ENCODE measurements around the gene SCYL3.
"Not testable (repeated sequence)": the region's sequence is repeated elsewhere in the genome, so short reads cannot be mapped to it uniquely, and the experiment has no call there.

The SCYL3 gene

DNA sequence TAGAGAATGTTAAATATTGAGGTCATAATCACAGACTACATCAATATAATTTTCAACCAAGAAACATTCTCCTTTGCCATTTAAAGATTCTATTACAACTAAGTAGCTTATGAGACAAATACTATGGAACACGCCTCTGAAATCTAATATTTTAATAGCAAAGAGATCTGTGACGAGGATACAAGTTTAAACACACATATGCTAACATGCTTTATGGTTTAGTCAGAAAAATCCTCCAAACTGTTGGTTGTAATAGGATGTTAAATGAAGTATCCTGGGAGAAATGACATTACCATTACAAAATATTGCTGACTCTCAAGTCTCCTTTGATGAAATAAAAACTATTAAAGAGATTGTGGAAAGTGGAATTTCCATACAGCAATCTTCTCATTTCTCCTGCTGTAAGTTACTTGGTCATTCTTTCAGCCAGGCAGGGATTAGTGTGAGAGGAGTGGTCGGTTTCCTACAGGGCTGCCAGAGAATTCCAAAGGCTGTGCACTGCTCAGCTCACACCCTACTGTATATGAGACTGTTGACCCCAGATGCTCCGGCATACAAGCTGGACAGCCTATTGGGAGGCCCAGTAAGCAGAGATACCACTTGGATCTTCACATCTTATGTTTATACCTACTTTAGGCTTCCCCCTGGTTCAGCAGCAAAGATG, 26.6 kb downstream of the SCYL3 start:
- DNase-seq: no peak

DNA sequence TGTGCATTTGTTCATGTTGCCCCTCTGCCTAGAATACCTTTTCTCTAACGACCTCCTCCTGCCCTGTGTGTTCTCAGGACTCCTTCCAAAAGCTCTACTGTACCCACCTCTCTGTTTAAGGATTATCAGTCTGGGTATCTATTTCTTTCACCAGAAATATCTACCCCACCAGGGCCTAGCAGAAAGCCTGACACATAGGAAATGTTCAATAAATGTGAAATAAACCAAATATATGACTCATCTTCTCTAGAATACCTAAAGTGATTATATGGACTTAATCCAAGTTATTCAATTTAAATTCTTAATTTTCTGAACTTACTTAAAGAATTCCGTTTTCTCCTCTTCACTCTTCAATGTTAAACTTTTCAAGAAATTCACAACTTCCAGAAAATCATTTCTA, 27.1 kb downstream of the SCYL3 start:
- no peak for DNase-seq

DNA sequence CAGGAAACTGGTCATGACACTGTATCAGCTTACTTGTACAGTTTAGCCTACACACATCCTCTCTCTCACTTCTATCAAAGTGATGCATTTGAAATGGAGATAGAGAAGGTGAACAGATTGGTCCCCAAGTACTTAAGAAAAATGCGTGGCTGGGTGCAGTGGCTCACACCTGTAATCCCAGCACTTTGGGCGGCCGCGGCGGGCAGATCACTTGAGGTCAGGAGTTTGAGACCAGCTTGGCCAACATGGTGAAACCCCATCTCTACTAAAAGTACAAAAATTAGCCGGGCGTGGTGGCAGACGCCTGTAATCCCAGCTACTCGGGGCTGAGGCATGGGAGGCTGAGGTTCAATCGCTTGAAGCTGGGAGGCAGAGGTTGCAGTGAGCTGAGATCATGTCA, 29.2 kb downstream of the SCYL3 start:
- not testable (repeated sequence) for DNase-seq

DNA sequence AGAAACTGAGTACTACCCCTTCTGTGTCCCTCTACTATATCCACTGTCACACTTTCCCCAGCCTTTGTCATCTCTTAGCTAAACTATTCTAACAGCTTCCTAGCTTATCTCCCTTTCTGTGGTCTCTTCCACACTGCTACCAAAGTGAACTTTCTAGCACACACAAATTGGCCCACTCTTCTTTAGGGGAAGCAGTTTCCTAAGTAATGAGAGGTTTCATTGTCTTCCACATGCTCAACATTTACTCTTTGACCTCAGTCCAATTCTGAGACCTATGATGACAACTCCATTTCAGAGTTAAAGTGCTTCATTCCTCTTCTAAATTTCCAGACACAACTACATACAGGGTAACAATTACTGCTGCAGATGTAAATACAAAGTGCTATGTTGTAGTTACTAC, 32.9 kb downstream of the SCYL3 start:
- DNase-seq: no peak

DNA sequence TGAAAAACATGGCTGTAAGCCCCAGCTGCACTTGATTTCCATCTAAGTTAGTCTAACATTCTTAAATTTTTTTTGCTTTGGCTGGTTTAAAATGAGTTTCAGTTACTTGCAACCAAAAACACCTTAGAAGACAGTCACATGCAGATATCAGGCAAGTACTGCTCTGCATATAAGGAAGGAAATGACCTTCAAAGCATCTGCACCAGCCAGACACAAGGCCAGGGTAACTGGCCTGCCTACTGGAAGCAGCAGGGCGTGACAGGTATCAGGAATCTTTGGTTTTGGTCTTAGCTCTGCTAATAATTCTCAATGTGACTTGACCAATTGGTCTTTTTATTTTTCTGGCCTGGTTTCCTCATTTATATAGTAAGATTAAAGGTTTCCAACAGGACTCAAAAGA, 33.5 kb downstream of the SCYL3 start:
- DNase-seq: no peak

DNA sequence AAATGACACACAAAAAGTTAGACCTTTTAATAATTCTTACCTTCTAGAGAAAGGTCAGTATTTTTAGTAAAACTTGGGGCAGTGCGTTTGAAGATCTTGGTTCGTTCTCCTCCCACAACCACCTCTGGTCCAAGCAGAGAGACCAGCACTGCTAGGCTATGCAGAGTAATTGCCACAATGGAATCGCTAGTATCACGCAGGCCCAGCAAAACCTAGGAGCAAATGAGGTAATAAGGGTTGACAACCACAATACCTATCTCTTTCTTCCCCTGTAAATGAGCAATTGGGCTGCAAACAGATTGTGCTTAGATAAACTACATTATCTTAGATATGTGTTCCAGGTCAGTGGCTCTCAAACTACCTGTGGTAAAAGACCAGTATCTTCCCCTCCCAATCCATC, 34.7 kb downstream of the SCYL3 start:
- no peak for DNase-seq

DNA sequence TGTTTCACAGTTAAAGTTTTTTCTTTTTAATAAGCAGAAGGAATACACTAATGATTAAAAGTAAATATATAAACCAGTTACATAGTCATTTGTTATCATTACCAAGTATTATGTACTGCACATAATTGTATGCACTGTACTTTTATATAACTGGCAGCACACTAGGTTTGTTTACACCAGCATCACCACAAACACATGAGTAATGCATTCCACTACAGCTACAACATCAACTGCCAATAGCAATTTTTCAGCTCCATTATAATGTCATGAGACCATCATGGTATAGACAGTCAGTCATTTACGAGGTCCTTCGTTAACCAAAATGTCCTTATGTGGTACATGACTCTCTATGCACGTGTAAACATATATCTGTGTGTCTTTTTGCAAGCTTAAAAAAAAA, 35.2 kb downstream of the SCYL3 start:
- no peak for DNase-seq

DNA sequence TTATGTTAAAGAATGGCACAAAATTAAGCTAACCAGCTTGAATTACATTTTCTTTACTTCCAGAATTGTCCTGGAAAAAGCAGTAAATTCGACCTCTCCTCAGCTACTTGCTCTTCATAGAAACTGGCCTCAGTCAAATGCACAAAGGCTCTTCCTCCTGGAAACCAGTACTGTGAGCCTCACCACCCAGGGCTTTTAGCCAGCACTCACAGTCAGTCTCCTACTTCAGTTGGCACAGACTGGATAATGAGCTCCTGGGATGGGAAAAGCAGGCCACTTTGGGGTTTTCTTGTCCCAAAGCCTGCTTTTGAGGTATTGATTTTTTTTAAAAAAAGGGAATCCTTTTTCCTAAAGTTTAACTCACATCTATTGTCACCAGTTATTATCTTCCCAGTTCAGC, 40.4 kb downstream of the SCYL3 start:
- no peak for DNase-seq

DNA sequence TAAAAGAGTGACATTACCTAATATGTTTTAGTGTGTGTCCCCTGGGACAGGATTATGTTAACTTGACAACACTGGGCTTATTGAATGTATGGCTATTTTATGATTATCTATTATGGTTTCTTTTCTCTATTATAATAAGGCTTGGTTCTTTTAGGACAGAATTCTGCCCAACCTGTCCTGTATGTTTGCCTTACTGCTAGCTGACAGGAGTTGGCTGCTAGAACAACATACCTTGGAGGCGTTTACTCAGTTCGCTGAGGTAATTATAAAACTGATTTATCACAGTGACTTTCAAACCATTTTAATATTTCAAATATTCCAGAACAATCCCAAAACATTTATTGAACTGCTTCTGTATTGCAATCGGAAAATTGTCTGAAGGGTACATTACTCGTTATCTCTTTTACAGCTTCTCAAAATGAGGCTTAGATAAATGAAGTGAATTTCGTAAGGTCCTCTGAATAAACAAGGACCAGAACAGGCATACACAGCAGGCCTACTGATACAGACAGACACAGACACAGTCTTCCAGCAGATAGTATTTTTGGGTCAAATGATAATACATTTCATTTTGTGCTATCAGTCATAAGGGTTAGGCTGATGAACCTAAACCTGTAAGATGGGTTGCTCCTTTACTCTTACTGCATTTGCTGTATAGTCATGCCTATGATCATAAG, 44.2 kb downstream of the SCYL3 start:
- DNase-seq: no peak

DNA sequence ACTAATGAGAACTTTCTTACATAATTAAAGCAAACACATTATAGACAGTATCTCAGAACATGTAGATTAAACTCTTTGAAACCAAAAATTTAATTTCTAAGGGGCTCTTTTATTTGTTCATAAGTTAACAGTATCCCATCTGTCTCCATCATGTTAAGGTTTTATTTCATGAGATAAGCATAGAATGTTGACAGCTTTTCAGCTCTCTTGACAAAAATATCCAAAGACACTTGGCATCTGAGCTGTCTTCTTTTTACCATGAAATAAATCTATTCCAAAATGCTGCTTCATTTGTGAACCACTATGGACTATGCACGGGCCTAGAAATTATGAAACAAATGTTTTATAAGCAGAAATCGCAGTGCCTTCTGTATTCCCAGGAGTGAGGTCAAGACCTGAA, 45.2 kb downstream of the SCYL3 start:
- no peak for DNase-seq

DNA sequence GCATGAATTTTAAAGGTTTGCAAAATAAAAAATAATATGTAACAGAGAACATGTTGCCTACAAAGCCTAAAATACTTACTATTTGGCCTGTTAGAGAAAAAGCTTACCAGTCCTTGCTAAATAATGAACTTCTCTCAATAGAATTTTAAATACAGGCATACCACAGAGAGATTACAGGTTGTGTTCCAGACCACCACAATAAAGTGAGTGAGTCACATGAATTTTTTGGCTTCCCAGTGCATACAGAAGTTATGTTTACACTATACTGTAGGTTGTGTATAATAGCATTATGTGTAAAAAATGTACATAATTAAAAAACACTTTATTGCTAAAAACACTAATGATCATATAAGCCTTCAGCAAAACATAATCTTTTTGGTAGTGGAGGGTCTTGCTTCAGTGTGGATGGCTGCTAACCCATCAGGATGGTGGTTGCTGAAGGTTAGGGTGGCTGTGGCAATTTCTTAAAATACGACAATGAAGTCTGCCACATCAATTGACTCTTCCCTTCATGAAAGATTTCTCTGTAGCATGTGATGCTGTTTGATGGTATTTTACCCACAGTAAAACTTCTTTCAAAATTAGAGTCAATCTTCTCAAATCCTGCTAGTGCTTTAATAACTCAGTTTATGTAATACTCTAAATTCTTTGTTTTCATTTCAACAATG, 48.6 kb downstream of the SCYL3 start:
- DNase-seq: no peak

DNA sequence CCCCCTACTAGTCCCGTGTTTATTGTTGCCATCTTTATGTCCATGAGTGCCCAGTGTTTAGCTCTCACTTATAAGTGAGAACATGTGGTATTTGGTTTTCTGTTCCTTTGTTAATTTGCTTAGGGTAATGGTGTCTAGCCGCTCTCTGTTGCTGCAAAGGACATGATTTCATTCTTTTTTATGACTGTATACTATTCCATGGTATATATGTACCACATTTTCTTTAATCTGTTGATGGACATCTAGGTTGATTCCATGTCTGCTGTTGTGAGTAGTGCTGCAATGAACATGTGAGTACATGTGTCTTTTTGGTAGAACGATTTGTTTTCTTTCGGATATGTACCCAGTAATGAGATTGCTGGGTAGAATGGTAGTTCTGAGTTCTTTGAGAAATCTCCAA, 54.8 kb downstream of the SCYL3 start:
- DNase-seq: no peak

DNA sequence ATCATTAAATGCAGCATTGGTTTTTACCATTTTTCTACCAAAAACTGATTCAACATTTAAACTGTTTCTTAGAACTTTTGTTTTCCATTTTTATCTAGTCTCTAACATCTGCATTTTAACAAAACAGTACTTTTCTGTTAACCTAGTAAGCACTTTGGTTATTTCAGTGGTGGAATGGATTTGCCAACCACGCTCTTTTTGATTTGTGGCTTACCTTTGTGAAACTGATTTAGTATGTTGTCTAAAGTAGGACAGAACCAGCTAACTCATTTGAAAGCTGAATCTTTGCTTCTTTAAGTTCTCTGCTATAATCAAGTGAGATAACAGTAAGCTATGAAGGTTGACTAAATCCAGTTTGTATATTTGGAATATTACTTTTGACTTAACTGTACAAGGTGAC, 57.5 kb downstream of the SCYL3 start:
- DNase-seq: no peak

DNA sequence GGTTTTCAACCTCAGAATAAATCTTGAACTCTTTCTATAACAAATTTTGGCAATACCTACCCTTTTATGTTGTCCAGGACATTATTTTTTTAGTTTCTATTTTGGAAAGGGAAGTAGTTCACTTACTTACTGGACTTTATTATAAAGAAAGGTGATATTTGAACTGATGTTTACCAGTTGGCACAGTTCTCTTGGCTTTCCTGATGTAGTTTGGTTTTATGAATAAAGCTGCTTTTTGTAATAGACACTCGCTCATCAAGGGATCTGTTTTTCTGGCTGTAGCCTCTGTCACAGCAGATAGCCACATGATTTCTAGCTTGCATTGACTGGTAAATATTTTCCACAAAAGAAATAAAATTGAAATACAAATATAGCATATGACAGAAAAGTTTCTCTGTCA, 58.0 kb downstream of the SCYL3 start:
- no peak for DNase-seq

DNA sequence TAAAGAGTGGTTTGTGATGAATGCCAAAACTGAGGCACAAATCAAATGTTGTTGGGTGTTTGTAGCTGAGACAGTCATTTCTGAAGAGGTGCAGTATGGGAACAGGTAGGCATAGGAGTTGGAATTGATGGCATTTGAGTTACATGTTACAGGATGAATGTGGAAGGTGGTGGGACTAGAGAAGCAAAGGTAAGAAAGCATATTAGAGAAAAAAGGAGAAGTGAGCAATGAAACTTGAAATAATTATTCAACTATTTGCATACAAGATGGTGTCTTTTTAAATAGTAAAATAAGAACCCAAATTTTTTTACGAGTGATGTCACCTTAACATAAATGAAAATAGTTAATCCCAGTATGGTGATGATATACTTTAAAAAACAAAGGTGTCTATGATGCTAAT, 58.8 kb downstream of the SCYL3 start:
- no peak for DNase-seq

DNA sequence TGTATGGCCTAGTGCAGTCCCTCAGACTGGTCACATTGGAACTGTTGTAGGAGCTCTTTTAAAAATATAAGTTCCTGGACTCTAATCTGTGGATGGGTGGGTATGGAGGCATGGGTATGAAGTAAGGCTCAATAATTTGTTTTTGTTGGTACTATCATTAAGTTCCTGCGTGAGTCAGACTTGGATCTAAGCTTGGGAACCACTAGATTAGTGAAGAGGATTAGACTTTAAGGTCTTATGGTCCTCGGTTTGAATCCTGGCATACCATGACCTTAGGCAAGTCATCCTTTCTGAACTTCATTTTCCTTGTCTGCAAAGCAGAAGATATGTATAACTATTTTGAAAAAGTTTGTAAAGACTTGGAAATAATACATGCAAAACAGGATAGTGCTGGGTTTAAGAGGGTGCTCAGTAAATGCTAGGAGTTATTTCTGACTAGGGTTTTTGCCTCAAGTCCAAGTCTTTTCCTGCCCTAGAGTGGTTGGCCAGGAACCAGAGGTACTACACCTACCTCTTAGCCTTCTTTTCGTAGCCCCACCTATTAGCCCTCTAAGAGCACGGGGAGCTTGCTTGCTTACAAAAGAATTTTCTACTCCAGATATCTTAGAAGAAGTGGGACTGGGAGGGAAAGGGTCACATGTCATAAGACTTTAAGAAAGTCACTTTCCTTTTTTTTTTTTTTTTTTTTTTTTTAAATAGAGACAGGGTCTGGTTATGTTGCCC, 60.4 kb downstream of the SCYL3 start:
- no peak for DNase-seq

DNA sequence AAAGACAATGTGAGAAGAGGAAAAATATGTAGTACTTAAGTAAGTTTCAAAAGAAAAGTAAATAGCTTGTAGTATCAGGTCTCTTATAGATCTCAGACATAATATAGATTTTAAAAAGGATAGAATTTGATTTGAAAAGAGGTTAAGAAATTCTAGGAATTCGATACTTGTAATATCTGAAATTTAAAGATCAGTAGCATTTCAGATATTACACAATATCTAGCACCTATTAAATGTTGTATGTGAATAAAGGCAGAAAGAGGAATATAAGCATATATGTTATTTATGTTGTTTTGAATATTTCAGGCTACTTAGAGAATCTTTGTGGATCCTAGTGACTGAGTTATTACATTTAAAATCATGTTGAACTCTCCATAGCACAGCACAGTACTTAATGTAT, 64.0 kb downstream of the SCYL3 start:
- no peak for DNase-seq

DNA sequence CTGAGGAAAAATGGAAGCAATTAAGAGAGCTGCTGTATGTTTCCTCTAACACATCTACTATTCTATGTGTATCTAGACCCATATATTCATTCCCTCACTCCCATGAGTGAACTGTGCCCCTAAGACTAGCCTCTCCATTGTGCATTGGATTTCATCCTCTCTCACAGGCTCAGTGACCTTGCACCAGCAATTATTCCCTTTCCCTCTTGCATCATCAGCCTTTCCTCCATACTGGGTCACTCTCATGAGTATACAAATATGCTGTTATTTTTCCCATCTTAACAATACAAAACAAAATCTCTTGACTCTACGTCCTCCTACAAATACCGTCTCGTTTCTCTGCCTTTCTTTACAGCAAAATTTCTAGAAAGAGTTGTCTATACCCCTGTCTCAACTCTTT, 69.5 kb downstream of the SCYL3 start:
- no peak for DNase-seq

DNA sequence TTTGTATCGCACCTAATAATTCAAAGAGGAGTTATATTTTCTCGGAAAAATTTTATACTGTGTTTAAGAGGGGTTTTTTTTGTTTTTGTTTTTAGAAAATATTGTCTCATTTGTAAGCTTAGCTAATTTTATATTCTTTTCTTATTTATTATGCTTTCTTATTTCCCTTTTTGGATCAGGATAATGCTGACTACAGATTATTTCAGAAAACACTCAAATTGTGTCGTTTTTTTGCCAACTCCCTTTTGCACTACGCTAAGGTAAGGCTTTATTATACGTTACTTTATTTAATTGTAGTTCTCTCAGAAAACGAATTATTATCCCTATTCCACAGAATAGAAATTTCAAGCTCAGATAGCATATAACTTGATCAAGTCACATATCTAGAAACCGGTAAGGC, 72.2 kb downstream of the SCYL3 start:
- DNase-seq: no peak

DNA sequence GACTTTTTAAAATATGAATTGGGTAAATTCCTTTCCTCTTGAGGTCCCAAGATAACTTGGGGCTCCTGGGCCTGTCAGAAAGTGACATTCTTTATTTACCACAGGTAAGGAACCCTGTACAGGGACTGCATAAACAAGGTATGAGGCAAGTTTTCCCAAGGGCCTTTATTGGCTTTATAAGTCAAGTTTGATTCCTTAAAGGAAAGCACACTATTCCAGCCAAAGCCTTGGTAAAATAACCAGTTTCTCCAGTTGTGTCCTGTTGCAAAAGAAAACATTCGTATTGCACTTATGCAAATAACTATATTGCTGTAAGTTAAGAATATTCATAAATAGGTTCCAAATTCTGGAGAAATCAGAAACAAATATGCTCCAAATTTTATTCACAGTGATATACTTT, 77.1 kb downstream of the SCYL3 start:
- no peak for DNase-seq

DNA sequence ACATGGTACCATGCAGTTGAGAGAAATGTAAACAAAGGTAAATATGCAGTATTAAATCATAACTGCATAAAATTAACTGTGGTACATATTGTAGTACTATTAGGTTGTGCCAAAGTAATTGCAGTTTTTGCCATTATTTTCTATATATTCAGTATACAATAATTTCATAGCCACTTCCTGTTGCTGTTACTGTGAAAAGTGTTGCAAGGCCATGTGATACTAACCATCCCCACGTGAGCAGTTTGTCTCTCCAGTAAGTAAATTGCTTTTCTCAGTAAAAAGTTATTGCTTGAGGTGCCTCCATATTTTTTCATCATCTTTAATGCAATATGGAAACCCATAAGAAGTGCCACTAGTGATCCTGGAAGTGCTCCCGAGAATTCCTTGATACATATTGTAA, 79.4 kb downstream of the SCYL3 start:
- no peak for DNase-seq

DNA sequence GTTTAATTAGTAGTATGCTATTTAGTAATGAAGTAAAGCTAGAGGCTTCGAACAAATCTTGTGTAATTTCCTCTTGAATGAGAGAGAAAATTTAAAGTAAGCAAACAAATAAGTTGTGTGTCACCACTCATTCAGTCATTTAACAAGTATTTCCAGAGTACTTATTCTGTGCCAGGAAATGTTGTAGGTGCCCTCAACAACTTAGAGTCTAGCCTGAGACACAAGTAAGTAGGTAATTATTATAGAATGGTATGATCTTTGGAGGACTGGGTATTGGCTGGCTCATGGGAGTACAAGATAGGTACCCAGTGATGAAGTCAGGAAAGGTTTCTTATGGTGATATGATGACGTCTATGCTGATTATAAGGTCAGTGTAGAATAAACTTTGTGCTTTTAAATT, 81.6 kb downstream of the SCYL3 start:
- DNase-seq: no peak

DNA sequence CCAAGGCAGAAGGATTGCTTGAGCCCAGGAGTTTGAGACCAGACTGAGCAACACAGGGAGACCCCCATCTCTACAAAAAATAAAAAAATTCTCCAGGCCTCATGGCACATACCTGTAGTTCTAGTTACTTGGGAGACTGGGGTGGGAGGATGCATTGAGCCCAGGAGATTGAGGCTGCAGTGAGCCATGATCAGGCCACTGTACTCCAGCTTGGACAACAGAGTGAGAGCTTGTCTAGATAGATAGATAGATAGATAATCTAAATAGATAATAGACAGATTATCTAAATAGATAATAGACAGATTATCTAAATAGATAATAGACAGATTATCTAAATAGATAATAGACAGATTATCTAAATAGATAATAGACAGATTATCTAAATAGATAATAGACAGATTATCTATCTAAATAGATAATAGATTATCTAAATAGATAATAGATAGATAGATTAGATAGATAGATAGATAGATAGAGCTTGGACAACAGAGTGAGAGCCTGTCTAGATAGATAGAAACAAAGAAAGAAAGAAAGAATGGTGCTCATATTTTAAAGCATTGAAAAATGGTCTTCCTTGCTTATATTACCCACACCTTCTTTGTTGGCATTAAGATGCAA, 82.2 kb downstream of the SCYL3 start:
- DNase-seq: not testable (repeated sequence)

Data from activated gamma-delta T cell treated with Interleukin-2 at 50 U/mL for 16 hours (primary cell).